HepG2 (cell line): ENCODE measurements around the gene WDR54. TPM values are rescaled to one million over a fixed set of nuclear protein-coding genes. Genes with fewer than 3 reads are reported as not detected.

Experiments
- DMAP1 ChIP-seq: IDR thresholded peaks from 2 replicates; pipeline ENCODE4 v1.6.1; 2016
- ELF3 ChIP-seq: IDR thresholded peaks from 2 replicates; pipeline ENCODE4 v1.6.1; 2016; ENCODE audit warnings: missing genetic modification reagents, missing compliant biosample characterization
- IKZF1 ChIP-seq: fragments of 450-650 bp; IDR thresholded peaks from 2 replicates; pipeline ENCODE4 v1.7.1; 2016
- KAT2B ChIP-seq: fragments of 150-350 bp; IDR thresholded peaks from 2 replicates; pipeline ENCODE4 v1.6.1; 2014; ENCODE audit warnings: low read depth, low read length, borderline replicate concordance
- MED8 ChIP-seq: sonication (generic); formaldehyde crosslinking; IDR thresholded peaks from 2 replicates; pipeline ENCODE4 v1.8.1; 2023; ENCODE audit warnings: mild to moderate bottlenecking, missing genetic modification reagents; ENCODE audit not compliant: insufficient replicate concordance
- MTERF4 ChIP-seq: sonication (generic); formaldehyde crosslinking; IDR thresholded peaks from 2 replicates; pipeline ENCODE4 v1.8.0; 2023; ENCODE audit warnings: mild to moderate bottlenecking, missing genetic modification reagents
- NCOA2 ChIP-seq: sonication (generic); formaldehyde crosslinking; IDR thresholded peaks from 2 replicates; pipeline ENCODE4 v1.8.0; 2022; ENCODE audit warnings: inconsistent platforms
- NFYB ChIP-seq: sonication (generic); formaldehyde crosslinking; IDR thresholded peaks from 2 replicates; pipeline ENCODE4 v1.4.0; 2020; ENCODE audit warnings: missing genetic modification reagents
- RBM22 ChIP-seq: fragments of 200-400 bp; formaldehyde crosslinking; optimal IDR thresholded peaks from 2 replicates; pipeline ENCODE3; 2017; ENCODE audit warnings: mild to moderate bottlenecking, low read length, moderate library complexity
- SKI ChIP-seq: fragments of 450-650 bp; IDR thresholded peaks from one replicate; pipeline ENCODE4 v1.6.1; 2018; ENCODE audit warnings: mild to moderate bottlenecking; ENCODE audit not compliant: partially characterized antibody
- SP140L ChIP-seq: sonication (generic); formaldehyde crosslinking; IDR thresholded peaks from 2 replicates; pipeline ENCODE4 v1.4.0; 2020; ENCODE audit warnings: missing genetic modification reagents, borderline replicate concordance
- SRSF4 ChIP-seq: fragments of 200-400 bp; formaldehyde crosslinking; IDR thresholded peaks from one replicate; pipeline ENCODE4 v1.6.1; 2018; ENCODE audit warnings: mild to moderate bottlenecking, low read depth, low read length, moderate library complexity; ENCODE audit not compliant: poor library complexity, severe bottlenecking
- SUZ12 ChIP-seq: fragments of 150-350 bp; IDR thresholded peaks from 2 replicates; pipeline ENCODE4 v1.6.1; 2014; ENCODE audit warnings: low read depth, low read length
- TCF7L2 ChIP-seq: IDR thresholded peaks from 2 replicates; pipeline ENCODE4 v1.6.1; 2011; ENCODE audit warnings: mild to moderate bottlenecking, low read depth, low read length, moderate library complexity
- ZKSCAN1 ChIP-seq: fragments of 150-350 bp; IDR thresholded peaks from 2 replicates; pipeline ENCODE4 v1.6.1; 2014; ENCODE audit warnings: low read length
- ZNF143 ChIP-seq: sonication (generic); formaldehyde crosslinking; IDR thresholded peaks from 2 replicates; pipeline ENCODE4 v1.4.0; 2020; ENCODE audit warnings: missing genetic modification reagents
- ZNF20 ChIP-seq: sonication (generic); formaldehyde crosslinking; IDR thresholded peaks from 2 replicates; pipeline ENCODE4 v1.4.0; 2020; ENCODE audit warnings: mild to moderate bottlenecking, moderate library complexity, missing genetic modification reagents
- ZNF496 ChIP-seq: sonication (generic); formaldehyde crosslinking; IDR thresholded peaks from 2 replicates; pipeline ENCODE4 v1.8.1; 2023; ENCODE audit warnings: mild to moderate bottlenecking, moderate library complexity, missing genetic modification reagents; ENCODE audit not compliant: insufficient replicate concordance
- ZNF790 ChIP-seq: sonication (generic); formaldehyde crosslinking; IDR thresholded peaks from 2 replicates; pipeline ENCODE4 v1.8.0; 2022; ENCODE audit warnings: missing genetic modification reagents, mild to moderate bottlenecking, borderline replicate concordance
- ZSCAN25 ChIP-seq: sonication (generic); formaldehyde crosslinking; IDR thresholded peaks from 2 replicates; pipeline ENCODE4 v1.8.0; 2022; ENCODE audit warnings: mild to moderate bottlenecking, missing genetic modification reagents
- polyA plus RNA-seq, 8 experiments: library from polyadenylated mRNA; depleted of rRNA in 3 of 8; stranded (reverse) in 7 of 8; unstranded in 1 of 8; fragments of >200 nt; fragmentation: Illumina TruSeq in 4 of 8; extraction: Trizol in 4 of 8; gene quantifications; 2 replicates each; pipeline versions ENCODE4 v1.2.1 to v1.2.3, GENCODE V29; 2011 to 2016; ENCODE audit warnings: low read depth in 4 of 8, missing spikeins in 1 of 8, mixed read lengths in 1 of 8; ENCODE audit not compliant: insufficient read depth in 1 of 8
- total RNA-seq, 5 experiments: library from RNA; depleted of rRNA; stranded (reverse); fragments of >200 nt; fragmentation: Illumina TruSeq; extraction: Trizol; gene quantifications; 2 replicates each; pipeline ENCODE4 v1.2.3, GENCODE V29; 2016; ENCODE audit warnings: low read depth in 1 of 5
- TF ChIP-seq, protein P1 (sequence below): sonication (generic); formaldehyde crosslinking; IDR thresholded peaks from 2 replicates; pipeline ENCODE4 v1.4.0; 2020; ENCODE audit warnings: mild to moderate bottlenecking, missing genetic modification reagents
- TF ChIP-seq, protein P2 (sequence below): sonication (generic); formaldehyde crosslinking; IDR thresholded peaks from 2 replicates; pipeline ENCODE4 v1.4.0; 2020; ENCODE audit warnings: missing genetic modification reagents; ENCODE audit errors: not compliant biosample characterization

Gene WDR54
- total and polyA plus RNA-seq, 2 of the 13 experiments (the other 11 are each of a cell fraction or from before 2014, with no cell fraction given), result 2.0 to 17.3 TPM

DNA sequence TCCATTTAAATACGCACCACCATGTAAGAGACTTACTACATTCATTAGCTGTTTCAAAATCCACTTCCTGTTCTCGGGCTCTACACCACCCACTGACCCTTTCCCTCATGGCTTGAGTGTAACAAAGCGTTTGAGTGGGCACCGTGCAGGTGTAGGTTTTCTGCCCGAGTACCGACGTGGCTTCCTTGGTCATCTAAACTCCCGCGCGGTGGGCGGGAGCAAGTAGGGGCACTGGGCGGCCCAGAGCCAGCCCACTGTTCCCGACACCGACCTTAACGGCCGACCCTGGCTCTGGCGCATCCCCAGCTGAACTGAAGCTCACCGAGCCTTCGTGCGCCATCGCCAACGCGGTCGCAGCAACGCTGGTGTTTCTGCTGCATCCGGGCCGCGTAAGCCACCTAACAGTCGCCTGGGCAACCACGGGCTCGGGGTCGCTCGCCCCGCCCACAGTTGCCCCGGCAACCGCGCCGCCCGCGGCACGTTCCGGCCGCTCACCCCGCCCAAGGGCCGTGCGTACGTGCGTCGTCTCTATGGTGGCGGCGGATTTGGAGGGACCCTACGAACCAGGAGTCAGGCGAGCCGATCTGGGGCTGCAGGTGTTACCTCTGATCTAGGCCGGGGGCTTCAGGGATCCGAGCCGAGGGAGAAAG lies at the start of gene WDR54, which contains the start of gene C2orf81 (continued):
- TF ChIP-seq ZNF20 (CRISPR knock-in tag) (no peak), IKZF1 (no peak), TCF7L2 (no peak), KAT2B (no peak), NCOA2 (CRISPR knock-in tag) (no peak), MED8 (CRISPR knock-in tag) (peak; percentile 65), ZNF790 (CRISPR knock-in tag) (no peak; the same call in 1 of the 2 replicates), ZKSCAN1 (no peak), SKI (no peak), SP140L (CRISPR knock-in tag) (no peak), ELF3 (no peak; the same call in 1 of the 2 replicates), SUZ12 (no peak), ZNF496 (CRISPR knock-in tag) (no peak), ZSCAN25 (CRISPR knock-in tag) (no peak), ZNF143 (0 out of 2 replicates have a peak, but pooled peaks have one; percentile 5), NFYB (CRISPR knock-in tag) (no peak; the same call in 1 of the 2 replicates), MTERF4 (CRISPR knock-in tag) (peak; percentile 75; the same call in 1 of the 2 replicates), DMAP1 (CRISPR knock-in tag) (peak; percentile 62), SRSF4 (no peak), RBM22 (peak; percentile 100)
- TF ChIP-seq, protein P1, sequence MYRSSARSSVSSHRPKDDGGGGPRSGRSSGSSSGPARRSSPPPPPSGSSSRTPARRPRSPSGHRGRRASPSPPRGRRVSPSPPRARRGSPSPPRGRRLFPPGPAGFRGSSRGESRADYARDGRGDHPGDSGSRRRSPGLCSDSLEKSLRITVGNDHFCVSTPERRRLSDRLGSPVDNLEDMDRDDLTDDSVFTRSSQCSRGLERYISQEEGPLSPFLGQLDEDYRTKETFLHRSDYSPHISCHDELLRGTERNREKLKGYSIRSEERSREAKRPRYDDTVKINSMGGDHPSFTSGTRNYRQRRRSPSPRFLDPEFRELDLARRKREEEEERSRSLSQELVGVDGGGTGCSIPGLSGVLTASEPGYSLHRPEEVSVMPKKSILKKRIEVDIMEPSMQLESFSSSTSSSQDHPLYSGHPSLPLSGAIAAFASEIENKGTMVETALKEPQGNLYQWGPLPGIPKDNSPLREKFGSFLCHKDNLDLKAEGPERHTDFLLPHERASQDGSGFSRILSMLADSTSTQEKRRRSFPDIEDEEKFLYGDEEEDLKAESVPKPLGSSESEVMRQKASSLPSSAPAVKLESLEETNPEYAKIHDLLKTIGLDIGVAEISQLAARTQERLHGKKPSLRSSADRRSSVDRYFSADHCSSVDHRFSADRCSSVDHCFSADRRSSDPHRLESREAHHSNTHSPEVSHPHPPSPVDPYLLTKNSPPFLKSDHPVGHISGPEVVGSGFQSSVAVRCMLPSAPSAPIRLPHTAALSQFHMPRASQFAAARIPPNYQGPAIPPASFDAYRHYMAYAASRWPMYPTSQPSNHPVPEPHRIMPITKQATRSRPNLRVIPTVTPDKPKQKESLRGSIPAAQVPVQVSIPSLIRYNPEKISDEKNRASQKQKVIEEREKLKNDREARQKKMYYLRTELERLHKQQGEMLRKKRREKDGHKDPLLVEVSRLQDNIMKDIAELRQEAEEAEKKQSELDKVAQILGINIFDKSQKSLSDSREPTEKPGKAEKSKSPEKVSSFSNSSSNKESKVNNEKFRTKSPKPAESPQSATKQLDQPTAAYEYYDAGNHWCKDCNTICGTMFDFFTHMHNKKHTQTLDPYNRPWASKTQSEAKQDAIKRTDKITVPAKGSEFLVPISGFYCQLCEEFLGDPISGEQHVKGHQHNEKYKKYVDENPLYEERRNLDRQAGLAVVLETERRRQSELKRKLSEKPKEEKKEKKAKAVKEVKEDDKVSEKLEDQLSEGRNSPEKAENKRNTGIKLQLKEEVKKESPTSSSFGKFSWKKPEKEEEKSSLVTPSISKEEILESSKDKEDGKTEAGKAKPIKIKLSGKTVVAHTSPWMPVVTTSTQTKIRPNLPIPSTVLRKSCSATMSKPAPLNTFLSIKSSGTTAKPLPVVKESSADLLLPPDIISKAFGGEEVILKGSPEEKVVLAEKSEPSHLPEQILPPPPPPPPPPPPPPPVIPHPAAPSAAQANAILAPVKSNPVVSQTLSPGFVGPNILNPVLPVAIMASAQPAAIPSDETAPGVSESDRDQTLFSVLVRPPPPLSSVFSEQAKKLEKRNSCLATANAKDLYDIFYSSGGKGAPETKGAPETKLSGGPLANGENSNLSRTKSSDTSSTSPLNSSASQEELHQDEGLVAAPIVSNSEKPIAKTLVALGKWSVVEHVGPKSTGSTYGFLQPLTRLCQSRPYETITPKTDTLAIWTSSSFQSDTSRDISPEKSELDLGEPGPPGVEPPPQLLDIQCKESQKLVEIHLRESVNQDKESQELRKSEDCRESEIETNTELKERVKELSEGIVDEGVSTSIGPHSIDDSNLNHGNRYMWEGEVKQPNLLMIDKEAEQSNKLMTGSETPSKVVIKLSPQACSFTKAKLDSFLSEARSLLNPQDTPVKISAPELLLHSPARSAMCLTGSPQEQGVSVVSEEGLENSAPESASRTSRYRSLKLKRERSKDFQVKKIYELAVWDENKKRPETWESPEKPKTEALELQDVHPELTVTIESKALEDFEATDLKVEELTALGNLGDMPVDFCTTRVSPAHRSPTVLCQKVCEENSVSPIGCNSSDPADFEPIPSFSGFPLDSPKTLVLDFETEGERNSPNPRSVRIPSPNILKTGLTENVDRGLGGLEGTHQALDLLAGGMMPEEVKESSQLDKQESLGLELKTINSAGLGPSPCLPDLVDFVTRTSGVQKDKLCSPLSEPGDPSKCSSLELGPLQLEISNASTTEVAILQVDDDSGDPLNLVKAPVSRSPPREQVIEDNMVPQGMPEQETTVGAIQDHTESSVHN (CRISPR knock-in tag), result no peak
- TF ChIP-seq, protein P2, sequence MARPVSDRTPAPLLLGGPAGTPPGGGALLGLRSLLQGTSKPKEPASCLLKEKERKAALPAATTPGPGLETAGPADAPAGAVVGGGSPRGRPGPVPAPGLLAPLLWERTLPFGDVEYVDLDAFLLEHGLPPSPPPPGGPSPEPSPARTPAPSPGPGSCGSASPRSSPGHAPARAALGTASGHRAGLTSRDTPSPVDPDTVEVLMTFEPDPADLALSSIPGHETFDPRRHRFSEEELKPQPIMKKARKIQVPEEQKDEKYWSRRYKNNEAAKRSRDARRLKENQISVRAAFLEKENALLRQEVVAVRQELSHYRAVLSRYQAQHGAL, result no peak
